Measurements from ENCODE around the gene TSPAN31.

Gene TSPAN31

DNA sequence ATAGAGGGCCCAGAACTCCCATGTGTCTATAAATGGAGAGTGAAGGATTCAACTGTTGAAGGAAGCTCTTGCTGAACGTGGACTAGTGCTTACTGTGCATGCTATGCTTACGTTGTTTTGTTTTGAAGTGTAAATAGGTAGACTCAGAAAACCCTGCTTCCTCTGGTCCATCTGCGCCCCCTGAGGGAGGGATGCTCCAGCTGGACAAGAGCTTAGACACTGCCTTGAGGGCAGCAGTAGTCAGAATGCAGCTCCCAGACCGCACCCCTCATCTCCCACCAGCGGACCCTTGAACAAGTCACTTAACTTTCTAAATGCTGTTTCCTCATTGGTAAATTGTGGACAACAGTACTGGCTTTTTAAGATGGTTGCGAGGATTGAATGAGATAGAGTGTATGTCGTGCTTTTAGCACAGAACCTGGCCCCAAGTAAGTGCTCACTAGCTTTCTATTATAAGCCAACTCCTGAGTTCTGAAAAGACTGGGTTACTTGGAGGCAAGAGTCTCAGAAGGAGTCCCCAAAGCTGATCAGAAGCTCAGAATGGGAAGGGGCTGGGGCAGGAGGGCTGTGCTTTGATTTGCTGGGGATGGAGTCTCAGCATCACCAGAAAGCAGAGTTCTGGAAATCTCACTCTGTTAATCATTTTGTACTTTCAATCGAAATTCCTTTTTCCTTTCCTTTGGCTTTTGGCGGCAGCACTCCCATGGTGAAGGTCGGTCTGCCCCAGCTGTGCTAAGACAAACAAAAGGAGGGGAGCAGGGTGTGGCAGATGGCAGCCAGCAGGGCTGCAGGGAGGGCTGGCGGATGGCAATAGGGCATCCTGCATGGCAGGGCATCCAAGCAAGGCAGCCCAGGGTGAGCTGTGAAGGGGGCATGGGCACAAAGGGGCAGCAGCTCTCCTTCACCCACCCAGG lies 21.9 kb upstream of the TSPAN31 start:
- no peak for DNase-seq

DNA sequence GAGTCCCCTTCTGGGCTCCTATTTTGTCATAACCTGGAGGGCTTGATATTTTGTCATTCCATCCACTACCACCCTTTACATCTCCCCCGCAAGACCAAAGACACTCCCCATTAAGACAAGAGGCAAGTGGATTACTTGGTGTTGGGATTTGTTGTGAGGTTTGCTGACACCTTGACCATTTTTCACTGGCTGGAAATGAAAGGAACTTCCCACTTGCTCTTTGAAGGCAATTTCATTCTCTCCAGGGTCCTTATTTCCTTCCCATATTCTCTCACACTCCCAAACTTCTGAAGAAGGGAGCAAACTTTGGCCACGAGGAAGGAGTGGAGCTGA lies 21.2 kb upstream of the TSPAN31 start:
- DNase-seq: no peak

DNA sequence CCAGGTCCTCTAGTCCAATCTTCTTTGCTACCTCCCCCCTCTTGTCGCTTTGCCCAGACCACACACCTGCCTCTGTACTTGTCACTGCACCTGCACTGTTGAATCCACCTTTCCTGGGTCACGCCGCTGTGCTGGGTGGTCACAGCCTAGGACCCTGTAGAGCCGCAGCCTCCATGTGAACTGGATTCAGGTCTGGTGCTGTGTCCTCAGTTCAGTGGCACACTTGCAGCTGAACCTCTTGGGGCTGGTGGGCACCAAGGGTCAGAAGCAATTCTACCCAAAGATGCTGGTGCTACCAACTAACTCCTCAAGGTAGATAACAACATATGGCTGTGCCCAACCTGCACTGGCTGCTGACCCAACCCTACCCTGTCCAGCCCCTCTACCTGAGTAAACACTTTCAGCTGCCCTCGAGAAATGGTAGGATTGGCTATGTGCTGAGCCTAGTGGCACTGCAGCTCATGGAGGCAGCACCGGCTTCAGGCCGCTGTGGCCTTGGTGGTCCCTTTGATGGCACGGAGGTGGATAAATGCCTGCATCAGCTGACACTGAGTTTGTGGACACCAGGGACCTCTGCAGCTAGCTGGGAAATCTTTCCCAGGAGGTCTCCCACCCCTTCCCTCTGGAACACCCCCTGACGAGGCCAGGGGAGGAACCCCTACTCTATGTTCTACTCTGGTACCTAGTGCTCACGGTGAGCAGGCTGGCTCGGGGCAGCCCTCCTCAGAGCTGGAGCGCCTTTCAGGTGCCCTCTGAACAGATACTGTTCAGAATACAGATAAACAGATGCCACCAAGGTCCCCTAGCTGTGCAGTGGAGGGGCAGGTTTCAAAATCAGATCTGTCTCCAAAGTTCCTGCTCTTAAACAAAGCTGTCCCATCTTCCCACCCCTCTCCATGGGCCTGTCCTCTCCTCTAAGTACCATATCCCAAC lies 20.6 kb upstream of the TSPAN31 start:
- DNase-seq: no peak

DNA sequence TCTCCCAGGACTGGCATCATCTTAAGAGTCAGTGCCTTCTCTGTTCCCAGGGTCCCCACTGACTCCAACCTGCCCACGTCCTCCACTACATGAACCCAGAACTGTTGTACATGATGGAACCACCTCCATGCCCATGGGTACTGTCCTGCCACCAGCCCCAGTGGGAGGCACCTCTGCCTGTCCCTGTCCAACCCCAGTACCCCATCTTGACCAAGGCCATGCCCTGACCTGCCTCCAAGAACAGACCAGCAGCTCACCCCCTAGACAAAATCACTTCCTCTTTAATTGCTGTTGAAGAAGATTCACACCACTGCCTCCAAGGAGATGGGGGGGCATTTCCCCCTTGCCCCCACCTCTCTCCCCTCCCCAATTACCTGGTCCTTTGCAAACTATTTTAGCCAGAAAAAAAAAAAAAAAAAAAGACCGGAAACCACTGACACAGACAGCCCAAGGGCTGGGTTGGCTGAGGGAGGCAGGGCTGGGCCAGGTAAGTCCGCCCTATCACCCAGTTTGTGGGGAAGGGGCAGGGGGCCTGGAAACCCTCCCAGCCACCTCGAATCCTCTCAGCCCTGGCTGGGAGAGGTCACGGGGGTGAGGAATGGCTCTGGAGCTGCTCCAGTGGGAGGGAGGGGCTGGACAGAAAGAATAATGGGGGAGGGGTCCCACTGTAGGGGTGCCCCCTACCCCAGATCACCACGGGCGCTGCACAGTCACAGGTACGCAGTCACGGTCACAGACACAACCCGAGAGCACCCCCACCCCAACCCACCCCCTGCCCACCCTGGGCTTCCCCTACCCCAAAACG lies 19.7 kb upstream of the TSPAN31 start:
- DNase-seq: no peak

DNA sequence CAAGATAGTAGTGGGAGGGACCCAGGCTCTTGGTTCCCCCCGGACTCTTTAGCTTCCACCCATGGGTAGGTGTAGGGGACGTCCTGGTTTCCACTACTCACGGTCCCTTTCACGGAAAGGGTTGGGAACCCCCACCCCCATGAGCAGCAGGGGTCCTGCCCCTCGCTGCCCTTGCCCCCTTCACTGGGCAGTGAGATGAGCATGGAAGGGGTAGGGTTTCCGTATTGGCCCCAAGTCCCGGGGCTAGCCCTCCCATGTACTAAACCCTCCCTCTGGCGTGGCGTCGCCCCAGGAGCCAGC lies 19.0 kb upstream of the TSPAN31 start:
- DNase-seq: no peak

DNA sequence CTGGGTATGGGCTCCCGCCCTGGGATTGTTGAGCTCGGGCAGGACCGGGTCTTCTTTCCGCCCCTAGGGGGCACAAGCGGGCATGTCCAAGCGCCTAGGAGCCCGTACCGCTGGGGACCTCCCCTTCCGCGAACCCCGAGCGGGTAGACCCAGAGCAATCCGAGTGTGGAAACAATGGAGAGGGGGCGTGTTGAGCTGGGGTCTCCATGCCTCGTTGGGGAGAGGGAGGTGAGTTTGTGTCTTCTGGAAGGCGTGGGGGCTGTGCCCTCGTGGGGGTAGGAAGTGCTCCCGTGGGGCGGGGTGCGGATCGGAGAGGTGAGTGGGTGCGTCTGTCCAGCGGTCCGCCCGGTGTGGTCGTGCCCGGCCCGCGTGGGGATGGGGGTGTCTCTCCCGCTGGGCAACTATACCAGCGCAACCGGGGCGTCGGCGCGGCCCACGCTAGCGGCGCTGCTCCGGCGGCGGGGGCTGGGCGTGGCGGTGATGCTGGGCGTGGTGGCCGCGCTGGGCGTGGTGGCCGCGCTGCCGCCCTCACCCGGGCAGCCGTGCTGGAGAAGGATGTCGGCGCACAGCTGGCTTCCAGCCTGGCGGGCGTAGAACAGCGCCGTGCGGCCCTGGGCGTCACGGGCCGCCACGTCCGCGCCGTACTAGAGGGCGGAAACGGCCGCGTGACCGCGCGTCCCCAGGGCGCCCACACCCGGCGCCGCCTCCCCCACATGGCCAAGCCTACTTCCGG lies 18.5 kb upstream of the TSPAN31 start:
- no peak for DNase-seq

DNA sequence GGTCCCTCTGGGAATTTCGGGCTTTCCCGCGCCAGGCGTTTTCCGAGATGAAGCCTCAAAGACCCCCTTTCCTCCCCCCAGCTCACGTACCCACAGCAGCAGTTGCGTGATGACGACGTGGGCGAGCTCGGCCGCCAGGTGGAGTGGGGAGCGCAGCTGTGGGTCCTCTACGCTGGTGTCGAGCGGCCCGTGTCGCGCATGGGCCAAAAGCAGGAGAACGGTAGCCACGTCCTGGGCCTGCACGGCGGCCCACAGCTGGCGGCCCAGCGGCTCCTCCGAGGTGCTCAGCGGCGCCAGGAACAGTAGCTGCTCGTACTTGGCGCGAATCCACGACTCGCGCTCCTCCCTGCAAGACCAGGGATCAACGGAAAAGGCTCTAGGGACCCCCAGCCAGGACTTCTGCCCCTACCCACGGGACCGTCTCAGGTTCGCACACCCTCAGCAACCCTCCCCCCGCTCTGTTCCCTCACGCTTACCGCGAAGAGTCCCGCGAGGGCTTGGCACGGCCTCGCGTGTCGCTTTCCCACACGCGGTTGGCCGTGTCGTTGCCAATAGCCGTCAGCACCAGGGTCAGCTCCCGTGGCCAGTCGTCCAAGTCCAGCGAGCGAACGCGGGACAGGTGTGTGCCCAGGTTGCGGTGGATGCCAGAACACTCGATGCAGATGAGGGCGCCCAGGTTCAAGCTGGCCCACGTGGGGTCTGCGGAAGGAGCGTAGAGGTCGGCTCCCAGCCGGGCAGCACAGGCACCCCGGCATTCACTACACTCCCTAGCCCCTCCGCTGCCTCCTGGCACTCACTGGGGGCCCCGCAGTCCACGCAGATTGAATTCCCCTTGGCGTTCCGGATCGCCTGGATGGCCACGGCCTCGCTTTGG lies 17.7 kb upstream of the TSPAN31 start:
- DNase-seq: no peak

DNA sequence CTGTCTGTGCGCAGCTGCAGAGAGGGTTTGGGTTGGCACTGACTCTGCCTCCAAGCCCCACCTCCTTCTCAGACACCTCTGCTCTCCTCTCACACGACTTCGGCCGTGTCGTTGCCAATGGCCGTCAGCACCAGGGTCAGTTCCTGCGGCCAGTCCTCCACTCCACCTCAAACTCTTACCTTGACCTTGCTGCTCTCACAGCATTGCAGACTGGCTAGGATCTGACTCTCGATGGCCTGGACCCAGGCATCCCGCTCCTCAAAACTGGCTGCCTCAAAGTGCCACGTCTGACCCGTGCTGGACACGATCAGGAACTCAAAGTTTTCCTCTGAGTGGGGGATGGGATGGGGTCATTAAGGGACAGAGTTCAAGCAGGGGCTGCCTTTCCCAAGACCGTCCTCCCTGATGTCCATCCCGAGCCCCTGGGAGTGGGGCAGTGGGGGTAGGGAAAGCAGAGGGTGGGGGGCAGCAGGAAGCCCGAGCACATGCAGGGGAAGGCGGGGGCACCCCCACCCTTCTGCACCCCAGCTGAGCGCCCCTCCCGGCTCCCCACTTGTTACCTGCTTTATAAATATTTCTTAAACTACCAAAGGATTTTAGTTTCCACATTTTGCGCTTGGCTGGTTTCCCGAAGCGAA lies 17.0 kb upstream of the TSPAN31 start:
- DNase-seq: no peak

DNA sequence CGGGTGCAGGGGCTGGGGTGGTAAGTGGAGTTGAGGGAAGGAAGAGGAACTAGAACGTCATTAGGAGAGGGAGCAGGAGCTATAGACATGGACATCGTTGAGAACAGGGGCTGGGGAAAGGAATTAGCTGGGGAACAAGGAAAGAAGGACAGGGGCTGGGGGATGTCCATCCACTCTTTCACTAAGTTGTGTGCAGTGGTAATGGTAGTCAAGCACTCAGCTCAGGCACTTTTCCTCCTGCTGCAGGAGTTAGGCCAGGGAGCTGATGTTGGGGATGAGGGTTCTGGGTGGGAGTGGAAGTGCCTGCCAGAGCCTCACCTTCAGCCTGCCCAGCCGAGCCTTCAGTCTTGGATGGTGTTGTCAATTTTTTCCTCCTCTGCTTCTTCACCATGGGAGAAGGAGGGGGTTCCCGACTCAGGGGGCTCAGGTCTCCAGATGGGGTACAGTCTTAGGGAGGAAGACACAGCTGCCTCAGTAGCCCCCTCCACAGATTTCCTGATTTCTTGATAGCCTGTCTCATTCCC lies 15.5 kb upstream of the TSPAN31 start:
- DNase-seq: no peak

DNA sequence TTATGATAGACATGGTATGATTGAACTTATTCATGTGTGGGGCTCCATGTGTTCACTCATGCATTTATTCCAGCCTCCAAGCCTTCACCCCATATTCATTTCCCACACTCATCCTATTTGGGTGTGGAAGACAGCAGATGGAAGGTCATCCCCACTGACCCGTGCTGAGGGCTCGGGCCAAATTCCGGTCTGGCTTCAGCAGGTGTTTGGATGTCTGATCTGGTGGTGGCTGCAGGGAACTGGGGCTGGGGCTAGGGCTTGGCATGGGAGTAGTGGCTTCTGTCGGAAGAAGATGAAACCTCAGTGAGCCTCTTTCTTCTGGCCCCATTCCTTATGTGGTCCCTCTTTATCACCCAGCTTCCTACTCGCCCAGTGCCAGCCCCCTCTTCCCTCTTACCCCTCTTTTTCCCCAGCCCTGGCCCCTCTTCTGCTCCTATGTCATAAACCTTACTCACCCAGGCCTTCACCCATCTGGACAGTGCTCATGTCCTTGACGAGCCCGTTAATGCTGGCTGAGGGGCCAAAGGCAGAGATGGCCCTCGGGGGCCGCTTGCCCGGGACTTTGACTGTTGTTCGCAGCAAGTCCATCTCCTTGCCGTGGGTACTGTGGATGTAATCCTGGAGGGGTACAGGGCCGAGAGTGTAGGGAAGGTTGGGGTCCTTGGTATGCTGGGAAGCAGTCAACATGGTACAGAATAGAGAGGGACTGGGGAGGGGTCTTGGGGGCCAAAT lies 14.3 kb upstream of the TSPAN31 start:
- no peak for DNase-seq

DNA sequence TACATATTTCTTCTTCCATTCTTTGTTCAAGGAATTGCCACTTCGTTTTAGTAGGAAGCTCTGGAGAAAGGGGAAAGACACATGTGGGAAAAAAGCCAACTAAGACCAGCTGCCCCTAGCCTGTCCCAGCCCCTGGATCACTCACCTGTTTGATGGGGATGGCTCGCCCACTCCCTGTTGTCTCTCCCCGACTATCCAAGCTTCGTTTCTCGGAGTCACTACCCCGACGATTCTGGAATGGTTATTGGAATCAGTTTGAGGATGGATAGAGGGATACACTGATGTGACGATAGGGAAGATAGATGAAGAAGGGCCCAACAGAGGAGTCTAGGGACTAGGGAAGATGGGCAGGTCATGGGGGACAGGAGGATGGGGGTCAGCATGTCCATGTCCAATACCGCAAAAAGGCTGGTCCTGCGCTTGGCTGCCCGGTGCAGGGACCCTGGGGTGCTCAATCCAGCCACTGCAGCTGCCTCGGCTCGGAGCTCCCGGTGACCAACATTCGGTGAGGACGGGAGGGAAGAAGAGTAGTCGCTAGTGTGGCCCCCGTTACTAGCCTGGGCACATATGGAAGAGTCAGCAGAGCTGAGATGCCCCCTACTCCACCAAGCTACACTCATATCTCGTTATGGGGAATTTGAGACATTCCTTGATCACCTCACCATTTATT lies 13.3 kb upstream of the TSPAN31 start:
- DNase-seq: no peak

DNA sequence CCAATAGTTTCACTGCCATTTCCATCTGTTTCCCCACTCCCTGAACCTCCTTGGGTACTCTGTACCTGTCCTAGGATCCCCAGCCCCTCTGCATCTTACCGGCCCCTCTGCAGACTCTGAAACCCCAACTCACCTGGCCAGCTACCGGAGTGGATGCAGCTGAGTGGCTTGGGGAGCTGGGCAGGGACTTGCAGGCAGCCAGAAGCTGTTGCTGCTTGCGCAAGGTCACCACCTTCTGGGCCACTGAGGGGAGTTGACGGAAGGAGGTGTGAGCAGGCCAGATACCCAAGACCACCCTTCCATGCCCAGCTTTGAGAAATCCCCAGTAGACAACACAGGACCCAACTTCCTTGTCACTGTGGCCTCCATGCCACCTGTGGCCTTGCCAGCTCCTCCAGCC lies 12.6 kb upstream of the TSPAN31 start:
- DNase-seq: no peak

DNA sequence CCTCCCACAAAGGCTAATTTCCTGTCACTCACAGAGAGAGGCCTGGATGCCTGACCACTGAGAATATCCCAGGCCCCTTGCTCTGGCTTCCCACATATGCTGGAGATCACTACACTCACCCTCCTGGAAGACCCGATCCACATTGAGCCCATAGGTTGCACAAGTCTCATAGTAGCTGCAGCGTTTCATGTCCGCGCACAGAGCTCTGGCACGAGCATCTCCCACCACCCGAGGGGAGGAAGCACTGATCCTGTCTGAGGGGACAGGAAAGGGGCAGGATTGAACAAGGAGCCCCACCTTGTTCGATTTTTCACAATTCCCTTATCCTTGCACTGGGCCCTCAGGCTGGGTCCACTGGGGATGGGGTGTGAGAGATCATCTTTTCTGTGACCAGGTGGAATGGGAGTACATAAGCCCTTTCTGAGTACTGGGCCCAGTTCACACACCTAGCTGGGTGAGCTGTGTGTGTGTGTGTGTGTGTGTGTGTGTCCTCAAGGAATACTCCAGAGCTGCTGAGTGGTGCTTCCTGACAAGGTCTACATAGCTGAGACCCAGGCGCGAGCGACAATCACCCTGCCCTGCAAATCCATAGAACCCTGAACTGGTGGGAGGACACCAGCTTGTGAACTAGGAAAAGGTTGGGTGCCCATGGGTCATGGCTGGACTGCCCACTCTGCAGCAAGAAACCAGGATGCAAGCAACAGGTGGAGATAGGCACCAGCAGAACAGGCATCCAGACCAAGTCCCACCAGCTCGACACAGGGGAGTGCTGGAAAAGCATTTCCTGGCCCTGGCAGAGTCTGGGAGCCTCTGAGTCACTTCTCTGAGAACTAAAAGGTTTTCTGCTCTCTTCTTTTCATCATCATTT lies 11.9 kb upstream of the TSPAN31 start:
- no peak for DNase-seq

DNA sequence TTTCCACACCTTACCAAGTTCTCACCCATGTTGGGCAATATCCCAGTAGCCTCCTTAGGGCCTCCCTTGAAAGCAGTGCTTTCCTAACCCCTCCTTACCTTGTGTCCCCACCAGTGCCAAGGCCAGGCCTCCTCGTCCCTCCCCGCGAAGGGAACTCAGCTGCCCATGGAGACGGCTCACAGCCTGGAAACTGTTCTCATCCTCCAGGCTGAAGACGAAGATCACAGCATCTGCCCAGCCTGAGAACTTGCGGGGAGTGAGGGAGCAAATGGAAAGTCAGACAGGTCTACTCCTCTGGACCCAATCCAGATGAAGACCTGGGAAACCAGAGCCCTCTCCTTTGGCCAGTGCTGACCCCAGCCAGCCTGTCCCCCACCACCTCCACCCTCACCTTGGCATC lies 10.9 kb upstream of the TSPAN31 start:
- DNase-seq: no peak

DNA sequence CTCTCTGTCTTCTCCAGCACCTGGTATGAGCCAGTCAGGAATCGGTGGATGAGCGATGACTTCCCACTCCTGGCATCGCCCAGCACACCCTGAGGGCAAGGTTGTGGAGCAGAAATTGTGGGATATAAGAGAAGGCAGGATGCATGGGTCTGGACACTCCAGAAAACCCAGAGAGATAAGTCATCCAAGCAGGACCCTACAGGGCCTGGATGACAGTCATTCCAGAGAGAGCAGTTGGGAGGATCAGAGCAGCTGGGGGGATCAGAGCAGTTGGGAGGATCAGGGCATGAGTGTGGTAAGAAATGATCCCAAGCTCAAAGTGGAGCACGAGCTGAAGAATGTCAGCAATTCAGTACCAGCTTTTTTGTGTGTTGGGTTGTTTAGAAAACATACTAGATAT lies 10.2 kb upstream of the TSPAN31 start:
- DNase-seq: no peak

DNA sequence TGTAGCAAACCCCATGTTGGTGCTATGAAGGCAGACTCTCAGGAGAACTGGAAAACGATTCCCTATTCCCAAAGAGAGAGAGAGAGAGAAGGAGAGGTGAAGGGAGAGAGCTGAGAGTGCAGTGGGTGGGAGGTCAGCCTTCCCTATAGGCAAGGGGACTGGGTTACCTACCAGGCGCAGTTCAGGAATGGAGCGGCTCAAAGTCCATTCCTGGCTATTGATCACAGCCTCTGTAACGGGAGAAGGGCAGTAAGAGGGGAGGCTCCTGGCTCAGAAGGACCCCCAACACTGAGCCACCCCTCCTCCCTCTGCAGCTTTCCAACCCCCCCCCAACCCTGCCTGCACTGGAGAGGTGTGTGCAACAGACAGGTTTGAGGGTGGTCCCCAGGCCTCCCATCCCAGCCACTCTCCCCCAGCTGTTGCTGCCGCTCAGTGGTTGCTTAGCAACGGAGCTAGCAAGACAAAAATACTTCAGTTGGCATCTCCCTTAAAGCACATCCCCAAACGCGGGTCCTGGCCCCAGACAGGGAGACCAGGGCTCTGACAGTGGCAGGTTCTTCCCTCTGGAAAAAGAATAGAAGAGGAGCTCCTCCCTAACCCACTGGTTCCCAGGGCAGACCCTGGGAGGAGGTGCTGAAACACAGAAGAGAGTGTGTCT lies 9.5 kb upstream of the TSPAN31 start:
- no peak for DNase-seq

DNA sequence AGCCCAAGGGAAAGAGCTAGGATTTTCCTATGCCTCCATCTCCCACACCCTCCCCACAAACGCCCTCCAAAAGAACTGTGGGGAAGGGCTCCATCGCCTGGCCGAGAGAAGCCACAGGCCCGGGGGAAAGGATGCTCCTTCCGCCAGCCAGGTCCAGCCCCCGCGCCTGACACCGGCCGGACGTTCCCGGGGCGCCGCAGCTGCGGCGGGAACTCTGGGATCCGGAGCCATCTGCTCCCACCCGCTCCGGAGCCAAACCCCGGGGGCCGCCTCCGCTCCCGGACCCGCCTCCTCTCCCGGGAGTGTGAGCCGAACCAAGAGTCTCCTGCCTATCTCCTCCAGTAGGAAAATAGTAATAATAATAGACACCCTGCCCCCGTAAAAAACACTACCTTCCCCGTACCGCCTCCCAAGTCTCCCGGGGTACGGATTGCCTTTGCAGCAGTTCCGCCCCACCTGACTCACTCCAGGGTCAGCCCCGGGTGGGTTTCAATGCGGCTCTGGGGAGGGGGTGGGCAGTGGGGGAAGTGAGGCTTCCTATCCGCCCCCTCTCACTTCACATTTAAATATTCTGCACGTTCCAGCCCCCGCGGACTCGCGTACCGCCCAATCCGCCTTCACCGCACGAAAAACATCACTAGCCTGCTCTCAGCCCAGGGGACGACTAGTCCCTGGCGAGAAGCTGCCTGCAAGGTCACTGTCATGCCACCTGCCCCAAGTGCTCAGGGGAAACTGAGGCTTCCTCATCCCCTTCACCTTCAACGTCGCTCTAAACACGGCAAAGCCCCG lies 8.7 kb upstream of the TSPAN31 start:
- no peak for DNase-seq
